Keratinocyte (primary cell): ENCODE measurements around the gene NAPB.

Source experiments
- CTCF ChIP-seq, 3 experiments: IDR thresholded peaks in 1 of 3; conservative IDR thresholded peaks in 1 of 3; optimal IDR thresholded peaks in 1 of 3; 2 replicates in 2 of 3; 3 replicates in 1 of 3; pipeline versions ENCODE3 to v1.5.1; 2011; ENCODE audit warnings: low read length in 3 of 3, mild to moderate bottlenecking in 3 of 3, moderate library complexity in 2 of 3, control low read depth in 1 of 3, inconsistent platforms in 1 of 3; ENCODE audit not compliant: insufficient read depth in 2 of 3; ENCODE audit errors: extremely low read depth in 1 of 3
- EZH2 ChIP-seq: IDR thresholded peaks from one replicate; pipeline ENCODE4 v1.6.1; 2012; ENCODE audit warnings: inconsistent platforms, mild to moderate bottlenecking, low read length, moderate library complexity

DNA sequence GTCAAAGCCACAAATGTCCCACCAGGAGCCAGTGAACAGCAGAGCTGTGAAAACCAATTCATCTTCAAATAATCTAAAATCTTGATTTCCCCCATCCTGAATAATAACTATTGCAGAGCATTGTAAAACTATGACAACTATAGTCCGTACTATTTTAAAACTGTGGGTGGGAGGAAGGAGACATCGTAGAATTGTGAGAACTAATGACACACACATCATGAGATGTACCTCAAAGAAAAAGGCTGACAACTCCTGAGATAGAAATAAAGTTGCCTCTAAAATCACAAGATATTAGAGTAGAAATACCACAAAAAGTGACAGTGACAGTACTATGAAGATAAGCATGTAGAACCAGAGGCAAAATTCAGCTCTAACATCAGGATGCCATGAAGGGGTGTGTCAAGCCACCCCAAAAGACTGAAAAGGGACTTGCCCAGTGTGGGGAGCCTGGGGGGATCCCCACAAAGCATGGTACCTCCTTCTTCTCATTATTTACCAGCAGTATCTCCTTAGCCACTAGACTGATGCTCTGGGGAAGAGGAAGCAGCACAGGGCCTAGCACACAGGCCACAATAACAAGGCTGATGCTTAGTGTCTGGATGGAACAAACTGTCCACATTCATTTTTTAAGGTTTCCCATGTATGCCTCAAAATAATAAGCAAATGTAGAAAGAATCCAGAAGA lies 13.4 kb downstream of the NAPB start:
- no peak for TF ChIP-seq CTCF (optimal IDR thresholded peaks at IDR 0.05 in 1 of 3, IDR thresholded peaks at IDR 0.05 in 1 of 3, conservative IDR thresholded peaks at IDR 0.05 in 1 of 3; ENCODE audit: extremely low read depth in 1 of 3, insufficient read depth in 2 of 3, low read length in 3 of 3)
- no peak for TF ChIP-seq EZH2
